SK-N-MC (cell line): ENCODE results near the gene FGF16.

Experiments
- EZH2 ChIP-seq: fragments of 200-600 bp; sonication (generic); IDR thresholded peaks from one replicate; pipeline ENCODE4 v1.6.1; 2017; ENCODE audit warnings: antibody characterized with exemption
- POLR2AphosphoS5 ChIP-seq: IDR thresholded peaks from 2 replicates; pipeline ENCODE4 v1.6.1; 2012; ENCODE audit warnings: mild to moderate bottlenecking, low read depth, low read length, borderline replicate concordance

DNA sequence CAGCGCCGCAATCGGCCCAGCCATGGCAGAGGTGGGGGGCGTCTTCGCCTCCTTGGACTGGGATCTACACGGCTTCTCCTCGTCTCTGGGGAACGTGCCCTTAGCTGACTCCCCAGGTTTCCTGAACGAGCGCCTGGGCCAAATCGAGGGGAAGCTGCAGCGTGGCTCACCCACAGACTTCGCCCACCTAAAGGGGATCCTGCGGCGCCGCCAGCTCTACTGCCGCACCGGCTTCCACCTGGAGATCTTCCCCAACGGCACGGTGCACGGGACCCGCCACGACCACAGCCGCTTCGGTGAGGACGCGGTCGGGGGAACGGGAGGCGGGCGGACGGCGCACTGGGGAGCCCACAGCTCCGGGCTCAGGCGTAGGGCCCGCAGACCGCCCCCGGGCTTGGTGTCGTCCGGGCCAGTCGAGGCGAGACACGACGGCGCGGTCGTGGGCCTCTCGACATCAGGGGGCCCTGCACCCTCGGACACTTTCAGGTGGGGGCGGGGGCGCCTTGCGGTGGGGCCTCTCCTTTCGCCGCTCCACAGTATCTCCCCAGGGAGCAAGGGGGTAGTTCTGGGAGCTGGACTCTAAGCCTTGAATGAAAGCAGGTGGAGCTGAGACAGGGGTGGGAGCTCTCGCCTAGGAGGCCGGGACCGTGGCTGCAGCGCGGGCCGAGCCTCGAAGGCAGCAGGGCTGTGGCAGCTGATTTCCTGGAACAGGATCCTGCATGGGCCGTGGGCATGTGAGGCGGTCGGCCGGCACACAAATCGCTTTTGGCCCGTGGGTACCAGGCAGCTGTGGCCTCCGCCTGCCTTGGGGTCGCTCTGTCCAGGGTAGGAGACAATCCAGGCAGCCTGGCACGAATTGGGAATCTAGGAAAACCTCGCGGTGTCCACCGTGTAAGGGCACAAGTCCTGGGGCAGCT, 722 bp downstream of the FGF16 start:
- TF ChIP-seq POLR2AphosphoS5, result no peak
- no peak for TF ChIP-seq EZH2
